Measurements from ENCODE around the gene FAM43A. TPM values are rescaled to one million over a fixed set of nuclear protein-coding genes. Genes with fewer than 3 reads are reported as not detected.

FAM43A gene
- total RNA-seq, 1 donor from 2014 or later = 7.6 TPM

DNA sequence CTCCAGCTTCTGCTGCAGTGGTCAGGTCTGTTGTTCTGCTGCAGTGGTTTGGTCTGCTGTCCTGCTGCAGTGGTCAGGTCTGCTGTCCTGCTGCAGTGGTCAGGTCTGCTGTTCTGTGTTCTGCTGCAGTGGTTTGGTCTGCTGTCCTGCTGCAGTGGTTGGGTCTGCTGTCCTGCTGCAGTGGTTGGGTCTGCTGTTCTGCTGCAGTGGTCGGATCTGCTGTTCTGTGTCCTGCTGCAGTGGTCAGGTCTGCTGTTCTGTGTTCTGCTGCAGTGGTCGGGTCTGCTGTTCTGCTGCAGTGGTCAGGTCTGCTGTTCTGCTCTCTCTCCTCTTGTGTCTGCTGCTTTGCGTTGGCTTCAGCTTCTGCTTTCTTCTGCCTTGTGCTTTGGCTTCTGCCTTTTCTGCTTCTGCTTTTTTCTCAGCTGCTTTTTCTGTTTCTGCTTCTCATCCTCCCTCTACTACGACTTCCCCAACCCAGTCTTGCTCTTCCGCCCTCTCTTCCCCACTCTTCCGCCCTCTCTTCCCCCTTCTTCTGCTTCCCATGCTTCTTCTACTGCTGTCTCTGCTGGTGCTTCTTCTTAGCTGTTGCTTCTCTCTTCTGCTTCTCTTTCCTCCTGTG, 50.7 kb downstream of the FAM43A start:
- Histone ChIP-seq H3K9me3 (ENCODE audit: insufficient read depth, low read depth, low read length) (no peaks in the 10 kb centered on the region), H3K4me1 (ENCODE audit: insufficient read depth, low read length) (peaks cover 23% of the 10 kb centered on the region), H3K4me2 (ENCODE audit: low read length) (no peak overlapping the region), H3K36me3 (ENCODE audit: insufficient read depth, low read length) (no peaks in the 10 kb centered on the region), H4K20me1 (ENCODE audit: insufficient read depth, low read length) (no peaks in the 10 kb centered on the region), H3K79me2 (ENCODE audit: insufficient read depth, low read length) (no peaks in the 10 kb centered on the region), H3K9ac (ENCODE audit: low read length) (no peak overlapping the region), H2AFZ (ENCODE audit: low read depth, low read length) (no peak overlapping the region), H3K27me3 (ENCODE audit: insufficient read depth, low read length) (peaks cover 18% of the 10 kb centered on the region), H3K4me3 (ENCODE audit: insufficient read depth, low read depth, low read length) (no peak overlapping the region), H3K27ac (ENCODE audit: low read depth, low read length) (no peak overlapping the region)
- Mint-ChIP-seq H3K27ac (ENCODE audit: unreplicated experiment) (no peak overlapping the region), H3K4me3 (ENCODE audit: unreplicated experiment) (no peak overlapping the region), H3K9me3 (ENCODE audit: unreplicated experiment) (peaks cover 7% of the 10 kb centered on the region), H3K4me1 (ENCODE audit: low read depth, unreplicated experiment) (peaks cover 25% of the 10 kb centered on the region), H3K36me3 (ENCODE audit: low read depth, unreplicated experiment) (no peaks in the 10 kb centered on the region), H3K27me3 (ENCODE audit: low read depth, unreplicated experiment) (peaks cover 17% of the 10 kb centered on the region)
- FAIRE-seq (no peak), DNase-seq (ENCODE audit: low read depth) (no peak)
- TF ChIP-seq EZH2 (IDR thresholded peaks at IDR 0.05; ENCODE audit: insufficient read depth, low read length) = no peak

DNA sequence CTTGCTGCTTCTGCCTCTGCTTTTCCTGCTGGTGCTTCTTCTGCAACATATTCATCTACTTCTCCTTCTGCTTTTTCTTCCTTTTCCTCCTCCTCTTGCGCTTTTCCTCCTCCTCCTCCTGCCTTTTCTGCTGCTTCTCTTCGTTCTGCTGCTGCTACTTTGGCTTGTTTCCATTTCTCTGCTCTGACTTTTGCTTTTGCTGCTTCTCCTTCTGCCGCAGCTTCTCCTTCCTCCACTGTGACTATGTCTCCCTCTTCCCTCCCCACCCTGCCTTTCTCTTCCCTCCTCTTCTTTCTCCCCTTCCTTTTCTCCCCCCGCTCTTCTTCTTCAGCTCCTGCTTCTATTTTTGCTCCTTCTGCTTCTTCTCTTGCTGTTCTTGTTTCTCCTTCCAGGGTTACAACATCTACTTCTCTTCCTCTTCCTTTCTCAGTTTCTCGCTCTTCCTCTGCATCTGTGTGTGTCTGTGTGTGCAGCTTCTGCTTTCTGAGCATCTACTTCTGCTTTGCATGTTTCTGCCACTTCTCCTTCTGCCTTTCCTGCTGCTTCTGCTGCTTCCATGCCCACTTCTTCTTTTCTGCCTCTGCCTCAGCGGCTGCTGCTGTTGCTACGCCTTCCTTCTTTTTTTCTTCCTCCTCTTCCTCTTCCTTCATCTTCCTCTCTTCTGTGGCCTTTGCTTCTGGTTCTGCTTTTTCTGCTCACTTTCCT, 51.4 kb downstream of the FAM43A start:
- TF ChIP-seq EZH2 (IDR thresholded peaks at IDR 0.05; ENCODE audit: insufficient read depth, low read length) = no peak
- TF ChIP-seq, protein P1, sequence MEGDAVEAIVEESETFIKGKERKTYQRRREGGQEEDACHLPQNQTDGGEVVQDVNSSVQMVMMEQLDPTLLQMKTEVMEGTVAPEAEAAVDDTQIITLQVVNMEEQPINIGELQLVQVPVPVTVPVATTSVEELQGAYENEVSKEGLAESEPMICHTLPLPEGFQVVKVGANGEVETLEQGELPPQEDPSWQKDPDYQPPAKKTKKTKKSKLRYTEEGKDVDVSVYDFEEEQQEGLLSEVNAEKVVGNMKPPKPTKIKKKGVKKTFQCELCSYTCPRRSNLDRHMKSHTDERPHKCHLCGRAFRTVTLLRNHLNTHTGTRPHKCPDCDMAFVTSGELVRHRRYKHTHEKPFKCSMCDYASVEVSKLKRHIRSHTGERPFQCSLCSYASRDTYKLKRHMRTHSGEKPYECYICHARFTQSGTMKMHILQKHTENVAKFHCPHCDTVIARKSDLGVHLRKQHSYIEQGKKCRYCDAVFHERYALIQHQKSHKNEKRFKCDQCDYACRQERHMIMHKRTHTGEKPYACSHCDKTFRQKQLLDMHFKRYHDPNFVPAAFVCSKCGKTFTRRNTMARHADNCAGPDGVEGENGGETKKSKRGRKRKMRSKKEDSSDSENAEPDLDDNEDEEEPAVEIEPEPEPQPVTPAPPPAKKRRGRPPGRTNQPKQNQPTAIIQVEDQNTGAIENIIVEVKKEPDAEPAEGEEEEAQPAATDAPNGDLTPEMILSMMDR (IDR thresholded peaks at IDR 0.05; ENCODE audit: insufficient read depth, low read depth, low read length) = no peak
- no peak overlapping the region for H3K9ac ChIP-seq (ENCODE audit: low read length)
- no peak overlapping the region for H3K4me3 ChIP-seq (ENCODE audit: insufficient read depth, low read depth, low read length)
- Mint-ChIP-seq H3K4me1 (ENCODE audit: low read depth, unreplicated experiment) (peaks cover 26% of the 10 kb centered on the region), H3K9me3 (ENCODE audit: unreplicated experiment) (peaks cover 7% of the 10 kb centered on the region), H3K27ac (ENCODE audit: unreplicated experiment) (no peak overlapping the region), H3K36me3 (ENCODE audit: low read depth, unreplicated experiment) (no peaks in the 10 kb centered on the region), H3K4me3 (ENCODE audit: unreplicated experiment) (no peak overlapping the region), H3K27me3 (ENCODE audit: low read depth, unreplicated experiment) (peaks cover 13% of the 10 kb centered on the region)
- no peak for DNase-seq (ENCODE audit: low read depth)
- H2AFZ ChIP-seq (ENCODE audit: low read depth, low read length) = no peak overlapping the region
- peaks cover 13% of the 10 kb centered on the region for H3K27me3 ChIP-seq (ENCODE audit: insufficient read depth, low read length)
- H3K27ac ChIP-seq (ENCODE audit: low read depth, low read length) = no peak overlapping the region
- no peaks in the 10 kb centered on the region for H3K36me3 ChIP-seq (ENCODE audit: insufficient read depth, low read length)
- no peak overlapping the region for H3K4me2 ChIP-seq (ENCODE audit: low read length)
- FAIRE-seq = no peak
- peaks cover 25% of the 10 kb centered on the region for H3K4me1 ChIP-seq (ENCODE audit: insufficient read depth, low read length)
- no peaks in the 10 kb centered on the region for H4K20me1 ChIP-seq (ENCODE audit: insufficient read depth, low read length)
- H3K9me3 ChIP-seq (ENCODE audit: insufficient read depth, low read depth, low read length) = no peaks in the 10 kb centered on the region
- H3K79me2 ChIP-seq (ENCODE audit: insufficient read depth, low read length) = no peaks in the 10 kb centered on the region

Other genes with a start within 250 kb of the FAM43A start
- 76.3 and 79.2 TPM in 2 replicates for gene ATP13A3, start 198.9 kb upstream of the FAM43A start, total RNA-seq
- gene TMEM44, start 52.5 kb upstream of the FAM43A start, total RNA-seq = 9.8 and 10.5 TPM in 2 replicates
- gene LSG1, start 13.7 kb upstream of the FAM43A start, total RNA-seq = 32.3 and 38.4 TPM in 2 replicates

Measured in astrocyte (in vitro differentiated cells and primary cell).